Measurements from ENCODE around the gene DUSP6. TPM values are rescaled to one million over a fixed set of nuclear protein-coding genes. Genes with fewer than 3 reads are reported as not detected.
"Not testable (repeated sequence)": the region's sequence is repeated elsewhere in the genome, so short reads cannot be mapped to it uniquely, and the experiment has no call there.

Gene DUSP6
- total and polyA plus RNA-seq, 2 donors (not counting 1 experiment from before 2014, with no cell fraction given) = 3.2 to 42.2 TPM

- no peaks in the 10 kb centered on the region for H3K79me2 ChIP-seq (ENCODE audit: control insufficient read depth, insufficient read depth, low read length)
- H3K4me3 Mint-ChIP-seq = no peak overlapping the region
- DNase-seq (no peak), ATAC-seq (ENCODE audit: low read depth) (no peak)
- no peak overlapping the region for H3K27ac Mint-ChIP-seq
- no peaks in the 10 kb centered on the region for H3K27me3 Mint-ChIP-seq
- no peaks in the 10 kb centered on the region for H3K27me3 ChIP-seq (replicated peaks in 1 of 4; ENCODE audit: control extremely low read depth in 1 of 4, control insufficient read depth in 3 of 4, insufficient read depth in 4 of 4, low read length in 3 of 4)
- no peak overlapping the region for H3K4me3 ChIP-seq (ENCODE audit: control extremely low read depth in 1 of 5, extremely low read depth in 1 of 5, insufficient read depth in 1 of 5, low read depth in 2 of 5, low read length in 4 of 5)
- no peaks in the 10 kb centered on the region for H3K36me3 ChIP-seq (replicated peaks in 1 of 2; ENCODE audit: control extremely low read depth in 1 of 2, control insufficient read depth in 1 of 2, extremely low read depth in 1 of 2, insufficient read depth in 2 of 2, low read length in 1 of 2)
- H3K9me3 Mint-ChIP-seq (ENCODE audit: insufficient read depth) = no peaks in the 10 kb centered on the region
- H4K20me1 ChIP-seq (ENCODE audit: control insufficient read depth, insufficient read depth, low read length, poor library complexity, severe bottlenecking) = no peaks in the 10 kb centered on the region
- peaks cover 2% of the 10 kb centered on the region for H3K4me1 Mint-ChIP-seq
- CTCF ChIA-PET = interaction anchor here (1.4 kb wide), 1 partner anchor 322 kb away, joined by 3 read pairs; no protein-coding TSS in a partner anchor
- H2AFZ ChIP-seq (ENCODE audit: insufficient read depth, low read depth, low read length, poor library complexity, severe bottlenecking) = no peak overlapping the region
- WGBS (ENCODE audit: insufficient coverage) = 98% methylated on average over 10 of the region's 10 CpGs
- no peak for TF ChIP-seq EZH2 (IDR thresholded peaks at IDR 0.05; ENCODE audit: borderline replicate concordance, insufficient read depth, low read depth, low read length, poor library complexity, severe bottlenecking)
- no peak for TF ChIP-seq CTCF (IDR thresholded peaks at IDR 0.05)
- H3K9me3 ChIP-seq (ENCODE audit: control extremely low read depth in 1 of 3, control insufficient read depth in 2 of 3, insufficient read depth in 1 of 3, low read length in 2 of 3) = no peaks in the 10 kb centered on the region
- H3K4me1 ChIP-seq (ENCODE audit: control insufficient read depth in 2 of 2, insufficient read depth in 2 of 2, low read length in 2 of 2) = peaks cover 0 to 1% of the 10 kb centered on the region in 2 donors
- intact Hi-C loops (cut with micrococcal nuclease) = no loop called here
- H3K4me2 ChIP-seq (replicated peaks; ENCODE audit: low read depth, low read length, poor library complexity, severe bottlenecking) = no peak overlapping the region
- POLR2A ChIA-PET = no interaction called here
- no peak overlapping the region for H3K27ac ChIP-seq (ENCODE audit: low read length in 2 of 2)
- no peak overlapping the region for H3K9ac ChIP-seq (ENCODE audit: low read length)
These were observed 12.8 kb downstream of the DUSP6 start for GRCh38 chr12:89339526-89339925.

GRCh38 chr12:89337136-89337535 is 15.2 kb downstream of the DUSP6 start:
- ATAC-seq (ENCODE audit: low read depth); H2AFZ ChIP-seq (ENCODE audit: insufficient read depth, low read depth, low read length, poor library complexity, severe bottlenecking); DNase-seq; H3K27me3 Mint-ChIP-seq; H3K9me3 ChIP-seq (ENCODE audit: control extremely low read depth in 1 of 3, control insufficient read depth in 2 of 3, insufficient read depth in 1 of 3, low read length in 2 of 3); H3K27me3 ChIP-seq (replicated peaks in 1 of 4; ENCODE audit: control extremely low read depth in 1 of 4, control insufficient read depth in 3 of 4, insufficient read depth in 4 of 4, low read length in 3 of 4); H3K4me1 ChIP-seq (ENCODE audit: control insufficient read depth in 2 of 2, insufficient read depth in 2 of 2, low read length in 2 of 2); H3K4me3 Mint-ChIP-seq; H3K27ac ChIP-seq (ENCODE audit: low read length in 2 of 2); H3K27ac Mint-ChIP-seq; intact Hi-C loops (cut with micrococcal nuclease); H3K4me3 ChIP-seq (ENCODE audit: control extremely low read depth in 1 of 5, extremely low read depth in 1 of 5, insufficient read depth in 1 of 5, low read depth in 2 of 5, low read length in 4 of 5); H4K20me1 ChIP-seq (ENCODE audit: control insufficient read depth, insufficient read depth, low read length, poor library complexity, severe bottlenecking); H3K9me3 Mint-ChIP-seq (ENCODE audit: insufficient read depth); H3K4me2 ChIP-seq (replicated peaks; ENCODE audit: low read depth, low read length, poor library complexity, severe bottlenecking); H3K36me3 ChIP-seq (replicated peaks in 1 of 2; ENCODE audit: control extremely low read depth in 1 of 2, control insufficient read depth in 1 of 2, extremely low read depth in 1 of 2, insufficient read depth in 2 of 2, low read length in 1 of 2); H3K9ac ChIP-seq (ENCODE audit: low read length); H3K79me2 ChIP-seq (ENCODE audit: control insufficient read depth, insufficient read depth, low read length); CTCF ChIA-PET; POLR2A ChIA-PET: not testable (repeated sequence)
- 92% methylated on average over 1 of the region's 4 CpGs for WGBS (ENCODE audit: insufficient coverage)
- H3K4me1 Mint-ChIP-seq = peaks cover 10% of the 10 kb centered on the region
